Measurements from ENCODE around the gene CDNF.
"Not testable (repeated sequence)": the region's sequence is repeated elsewhere in the genome, so short reads cannot be mapped to it uniquely, and the experiment has no call there.

CDNF gene

GRCh38 chr10:14823966-14824365 is 13.9 kb downstream of the CDNF start:
- no peak for DNase-seq (ENCODE audit: low read depth)
- TF ChIP-seq CTCF (conservative IDR thresholded peaks at IDR 0.05; ENCODE audit: control insufficient read depth, insufficient read depth, low read depth, low read length), result no peak
- no peak overlapping the region for H3K4me3 ChIP-seq (ENCODE audit: control insufficient read depth, low read depth, low read length)

- H3K4me3 ChIP-seq (ENCODE audit: control insufficient read depth, low read depth, low read length), result no peak overlapping the region
- peak; percentile 54 for DNase-seq (ENCODE audit: low read depth)
- peak; percentile 75 for TF ChIP-seq CTCF (conservative IDR thresholded peaks at IDR 0.05; ENCODE audit: control insufficient read depth, insufficient read depth, low read depth, low read length)
These were observed 14.7 kb downstream of the CDNF start for GRCh38 chr10:14822879-14823755.

- no peak for TF ChIP-seq CTCF (conservative IDR thresholded peaks at IDR 0.05; ENCODE audit: control insufficient read depth, insufficient read depth, low read depth, low read length)
- no peak overlapping the region for H3K4me3 ChIP-seq (ENCODE audit: control insufficient read depth, low read depth, low read length)
- DNase-seq (ENCODE audit: low read depth), result no peak
These were observed 16.0 kb downstream of the CDNF start for GRCh38 chr10:14821635-14822375.

- no peak for TF ChIP-seq CTCF (conservative IDR thresholded peaks at IDR 0.05; ENCODE audit: control insufficient read depth, insufficient read depth, low read depth, low read length)
- DNase-seq (ENCODE audit: low read depth), result no peak
- no peak overlapping the region for H3K4me3 ChIP-seq (ENCODE audit: control insufficient read depth, low read depth, low read length)
These were observed 17.1 kb downstream of the CDNF start for GRCh38 chr10:14820775-14821154.

GRCh38 chr10:14820010-14820774 is 17.6 kb downstream of the CDNF start:
- peak; percentile 85 for DNase-seq (ENCODE audit: low read depth)
- H3K4me3 ChIP-seq (ENCODE audit: control insufficient read depth, low read depth, low read length), result no peak overlapping the region
- no peak for TF ChIP-seq CTCF (conservative IDR thresholded peaks at IDR 0.05; ENCODE audit: control insufficient read depth, insufficient read depth, low read depth, low read length)

GRCh38 chr10:14816717-14817116 is 21.1 kb downstream of the CDNF start:
- not testable (repeated sequence) for DNase-seq (ENCODE audit: low read depth); H3K4me3 ChIP-seq (ENCODE audit: control insufficient read depth, low read depth, low read length)
